Measurements from ENCODE around the gene FAM234A.

DNA sequence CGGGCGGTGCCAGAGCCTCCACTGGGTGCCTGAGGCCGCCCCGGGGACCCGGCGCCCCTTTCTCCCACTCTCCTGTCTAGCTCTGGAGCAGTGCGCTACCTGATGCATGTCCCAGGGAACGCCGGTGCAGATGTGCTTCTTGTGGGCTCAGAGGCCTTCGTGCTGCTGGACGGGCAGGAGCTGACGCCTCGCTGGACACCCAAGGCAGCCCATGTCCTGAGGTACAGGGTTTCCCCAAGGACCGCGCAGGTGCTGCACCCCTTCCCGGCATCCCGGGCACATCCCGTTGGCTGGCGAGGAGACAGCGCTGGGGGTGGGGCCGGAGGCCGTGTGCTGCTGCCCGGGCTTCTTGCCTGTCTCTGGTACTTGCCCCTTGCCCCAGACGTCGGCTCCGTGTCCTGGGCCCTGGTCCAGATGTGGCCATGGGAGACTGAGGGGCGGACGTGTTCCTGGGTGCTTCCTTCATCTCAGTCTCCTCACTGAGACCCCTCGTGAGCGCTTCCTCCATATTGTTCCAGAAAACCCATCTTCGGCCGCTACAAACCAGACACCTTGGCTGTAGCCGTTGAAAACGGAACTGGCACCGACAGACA, 28.7 kb downstream of the FAM234A start:
- TF ChIP-seq, protein P1, sequence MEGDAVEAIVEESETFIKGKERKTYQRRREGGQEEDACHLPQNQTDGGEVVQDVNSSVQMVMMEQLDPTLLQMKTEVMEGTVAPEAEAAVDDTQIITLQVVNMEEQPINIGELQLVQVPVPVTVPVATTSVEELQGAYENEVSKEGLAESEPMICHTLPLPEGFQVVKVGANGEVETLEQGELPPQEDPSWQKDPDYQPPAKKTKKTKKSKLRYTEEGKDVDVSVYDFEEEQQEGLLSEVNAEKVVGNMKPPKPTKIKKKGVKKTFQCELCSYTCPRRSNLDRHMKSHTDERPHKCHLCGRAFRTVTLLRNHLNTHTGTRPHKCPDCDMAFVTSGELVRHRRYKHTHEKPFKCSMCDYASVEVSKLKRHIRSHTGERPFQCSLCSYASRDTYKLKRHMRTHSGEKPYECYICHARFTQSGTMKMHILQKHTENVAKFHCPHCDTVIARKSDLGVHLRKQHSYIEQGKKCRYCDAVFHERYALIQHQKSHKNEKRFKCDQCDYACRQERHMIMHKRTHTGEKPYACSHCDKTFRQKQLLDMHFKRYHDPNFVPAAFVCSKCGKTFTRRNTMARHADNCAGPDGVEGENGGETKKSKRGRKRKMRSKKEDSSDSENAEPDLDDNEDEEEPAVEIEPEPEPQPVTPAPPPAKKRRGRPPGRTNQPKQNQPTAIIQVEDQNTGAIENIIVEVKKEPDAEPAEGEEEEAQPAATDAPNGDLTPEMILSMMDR (IDR thresholded peaks at IDR 0.05; ENCODE audit: insufficient read depth, low read length, poor library complexity, severe bottlenecking), result no peak
- no peak for TF ChIP-seq EZH2phosphoT487 (conservative IDR thresholded peaks at IDR 0.05; ENCODE audit: low read length)
